H9 (cell line): ENCODE data around the gene FUS. TPM values are rescaled to one million over a fixed set of nuclear protein-coding genes. Genes with fewer than 3 reads are reported as not detected.

Experiments
- DNase-seq: peaks from one replicate; pipeline ENCODE4 v3.0.0-alpha.2; 2017
- H2AFZ ChIP-seq: one replicate; pipeline ENCODE4 v1.6.1; 2013; ENCODE audit warnings: mild to moderate bottlenecking, low read length, control low read depth, moderate library complexity
- H2AK5ac ChIP-seq: 2 replicates; pipeline ENCODE4 v1.6.1; 2013; ENCODE audit warnings: low read length, control low read depth, mixed read lengths; ENCODE audit not compliant: insufficient read length
- H2BK120ac ChIP-seq: one replicate; pipeline ENCODE4 v1.6.1; 2013; ENCODE audit warnings: low read depth, mild to moderate bottlenecking, low read length, control low read depth, inconsistent platforms; ENCODE audit not compliant: poor library complexity, severe bottlenecking
- H2BK12ac ChIP-seq: 2 replicates; pipeline ENCODE4 v1.6.1; 2013; ENCODE audit warnings: low read length, control low read depth, mixed read lengths, low read depth; ENCODE audit not compliant: insufficient read length
- H2BK15ac ChIP-seq: 2 replicates; pipeline ENCODE4 v1.6.1; 2013; ENCODE audit warnings: low read depth, low read length, control low read depth
- H2BK20ac ChIP-seq: one replicate; pipeline ENCODE4 v1.6.1; 2013; ENCODE audit warnings: low read depth, mild to moderate bottlenecking, low read length, control low read depth, inconsistent platforms; ENCODE audit not compliant: poor library complexity, severe bottlenecking
- H2BK5ac ChIP-seq: 2 replicates; pipeline ENCODE4 v1.6.1; 2013; ENCODE audit warnings: low read length, control low read depth, mixed read lengths; ENCODE audit not compliant: insufficient read length
- H3K14ac ChIP-seq: 2 replicates; pipeline ENCODE4 v1.6.1; 2013; ENCODE audit warnings: low read length, control low read depth; ENCODE audit not compliant: insufficient read depth
- H3K18ac ChIP-seq: 2 replicates; pipeline ENCODE4 v1.6.1; 2013; ENCODE audit warnings: low read depth, mild to moderate bottlenecking, mixed read lengths, low read length, control low read depth; ENCODE audit not compliant: insufficient read length
- H3K23ac ChIP-seq: 2 replicates; pipeline ENCODE4 v1.6.1; 2013; ENCODE audit warnings: low read length, control low read depth, mixed read lengths, low read depth; ENCODE audit not compliant: insufficient read length
- H3K23me2 ChIP-seq: 2 replicates; pipeline ENCODE4 v1.6.1; 2013; ENCODE audit warnings: low read depth, mild to moderate bottlenecking, mixed read lengths, low read length, control low read depth; ENCODE audit not compliant: insufficient read length, poor library complexity, severe bottlenecking
- H3K27ac ChIP-seq: 2 replicates; pipeline ENCODE4 v1.5.1; 2013; ENCODE audit warnings: low read length, control low read depth, mixed read lengths, low read depth; ENCODE audit not compliant: insufficient read length
- H3K27me3 ChIP-seq: 2 replicates; pipeline ENCODE4 v1.6.1; 2013; ENCODE audit warnings: low read length, control low read depth, inconsistent platforms; ENCODE audit not compliant: insufficient read depth
- H3K4ac ChIP-seq: 2 replicates; pipeline ENCODE4 v1.6.1; 2013; ENCODE audit warnings: low read depth, mild to moderate bottlenecking, control low read depth, inconsistent platforms, low read length, moderate library complexity
- H3K4me1 ChIP-seq: 2 replicates; pipeline ENCODE4 v1.6.1; 2013; ENCODE audit warnings: low read length, control low read depth, inconsistent platforms; ENCODE audit not compliant: insufficient read depth
- H3K4me2 ChIP-seq: 2 replicates; pipeline ENCODE4 v1.6.1; 2013; ENCODE audit warnings: low read length, control low read depth, mixed read lengths; ENCODE audit not compliant: insufficient read length, insufficient read depth
- H3K56ac ChIP-seq: 2 replicates; pipeline ENCODE4 v1.6.1; 2013; ENCODE audit warnings: low read depth, mild to moderate bottlenecking, mixed read lengths, low read length, control low read depth; ENCODE audit not compliant: insufficient read length
- H3K79me1 ChIP-seq: 2 replicates; pipeline ENCODE4 v1.6.1; 2013; ENCODE audit warnings: low read depth, mild to moderate bottlenecking, moderate library complexity, low read length, control low read depth, inconsistent platforms; ENCODE audit not compliant: insufficient read depth, poor library complexity, severe bottlenecking
- H3K79me2 ChIP-seq: 2 replicates; pipeline ENCODE4 v1.6.1; 2013; ENCODE audit warnings: low read length, control low read depth, inconsistent platforms; ENCODE audit not compliant: insufficient read depth
- H3K9ac ChIP-seq: 2 replicates; pipeline ENCODE4 v1.6.1; 2013; ENCODE audit warnings: low read length, control low read depth, mixed read lengths; ENCODE audit not compliant: insufficient read length; ENCODE audit errors: extremely low read depth
- H3K9me3 ChIP-seq: one replicate; pipeline ENCODE4 v1.6.1; 2013; ENCODE audit warnings: low read depth, low read length, inconsistent platforms; ENCODE audit not compliant: control insufficient read depth
- H3T11ph ChIP-seq: one replicate; pipeline ENCODE4 v1.6.1; 2013; ENCODE audit warnings: mild to moderate bottlenecking, low read length, control low read depth, inconsistent platforms
- H4K20me1 ChIP-seq: one replicate; pipeline ENCODE4 v1.6.1; 2013; ENCODE audit not compliant: control insufficient read depth, insufficient read length, insufficient read depth
- H4K5ac ChIP-seq: 2 replicates; pipeline ENCODE4 v1.6.1; 2013; ENCODE audit warnings: low read depth, mild to moderate bottlenecking, mixed read lengths, low read length, control low read depth; ENCODE audit not compliant: insufficient read length
- H4K8ac ChIP-seq: replicated peaks from 2 replicates; pipeline ENCODE4 v1.6.1; 2013; ENCODE audit warnings: low read length, control low read depth, mixed read lengths, low read depth; ENCODE audit not compliant: insufficient read length
- H4K91ac ChIP-seq: 2 replicates; pipeline ENCODE4 v1.6.1; 2013; ENCODE audit warnings: low read depth, mild to moderate bottlenecking, moderate library complexity, mixed read lengths, low read length, control low read depth; ENCODE audit not compliant: insufficient read length
- H3K27ac Mint-ChIP-seq, 3 experiments: 2 replicates in 2 of 3; 3 replicates in 1 of 3; pipeline ENCODE4 v1.8.0; 2020 to 2021; ENCODE audit warnings: mixed read lengths in 3 of 3, mild to moderate bottlenecking in 1 of 3, moderate library complexity in 1 of 3
- H3K27me3 Mint-ChIP-seq: 2 replicates; pipeline ENCODE4 v1.8.0; 2021; ENCODE audit warnings: low read depth, mild to moderate bottlenecking, moderate library complexity, mixed read lengths
- H3K36me3 Mint-ChIP-seq, 3 experiments: 2 replicates in 2 of 3; 3 replicates in 1 of 3; pipeline ENCODE4 v1.8.0; 2020 to 2021; ENCODE audit warnings: low read depth in 3 of 3, mixed read lengths in 3 of 3; ENCODE audit not compliant: insufficient read depth in 1 of 3
- H3K4me1 Mint-ChIP-seq, 2 experiments: 2 replicates each; pipeline ENCODE4 v1.8.0; 2020; ENCODE audit warnings: mixed read lengths in 2 of 2
- H3K4me3 Mint-ChIP-seq, 2 experiments: 2 replicates in 1 of 2; 3 replicates in 1 of 2; pipeline ENCODE4 v1.8.0; 2020 to 2021; ENCODE audit warnings: mild to moderate bottlenecking in 2 of 2, mixed read lengths in 2 of 2, moderate library complexity in 1 of 2
- H3K9me3 Mint-ChIP-seq, 2 experiments: 2 replicates in 1 of 2; 3 replicates in 1 of 2; pipeline ENCODE4 v1.8.0; 2020; ENCODE audit warnings: mild to moderate bottlenecking in 2 of 2, mixed read lengths in 2 of 2, moderate library complexity in 1 of 2
- CTCF ChIP-seq: fragments of 200-600 bp; sonication (generic); conservative IDR thresholded peaks from 3 replicates; pipeline ENCODE4 v1.8.0; 2021; ENCODE audit warnings: antibody characterized with exemption, mild to moderate bottlenecking
- WGBS: extraction: QIAGEN DNeasy Blood & Tissue Kit; methylation state at CpG from one replicate; pipeline ENCODE4 v1.1.7; 2013; ENCODE audit warnings: missing lambda C conversion rate, low lambda C conversion rate, mixed read lengths; ENCODE audit not compliant: insufficient read length; ENCODE audit errors: extremely low coverage; 5-methylcytosine and 5-hydroxymethylcytosine counted together
- total RNA-seq: library from RNA; stranded (reverse); gene quantifications from 2 replicates; pipeline ENCODE4 v1.2.1, GENCODE V29; 2021

Gene FUS
- total RNA-seq, 1 experiment from 2014 or later = 1,034 TPM

DNA sequence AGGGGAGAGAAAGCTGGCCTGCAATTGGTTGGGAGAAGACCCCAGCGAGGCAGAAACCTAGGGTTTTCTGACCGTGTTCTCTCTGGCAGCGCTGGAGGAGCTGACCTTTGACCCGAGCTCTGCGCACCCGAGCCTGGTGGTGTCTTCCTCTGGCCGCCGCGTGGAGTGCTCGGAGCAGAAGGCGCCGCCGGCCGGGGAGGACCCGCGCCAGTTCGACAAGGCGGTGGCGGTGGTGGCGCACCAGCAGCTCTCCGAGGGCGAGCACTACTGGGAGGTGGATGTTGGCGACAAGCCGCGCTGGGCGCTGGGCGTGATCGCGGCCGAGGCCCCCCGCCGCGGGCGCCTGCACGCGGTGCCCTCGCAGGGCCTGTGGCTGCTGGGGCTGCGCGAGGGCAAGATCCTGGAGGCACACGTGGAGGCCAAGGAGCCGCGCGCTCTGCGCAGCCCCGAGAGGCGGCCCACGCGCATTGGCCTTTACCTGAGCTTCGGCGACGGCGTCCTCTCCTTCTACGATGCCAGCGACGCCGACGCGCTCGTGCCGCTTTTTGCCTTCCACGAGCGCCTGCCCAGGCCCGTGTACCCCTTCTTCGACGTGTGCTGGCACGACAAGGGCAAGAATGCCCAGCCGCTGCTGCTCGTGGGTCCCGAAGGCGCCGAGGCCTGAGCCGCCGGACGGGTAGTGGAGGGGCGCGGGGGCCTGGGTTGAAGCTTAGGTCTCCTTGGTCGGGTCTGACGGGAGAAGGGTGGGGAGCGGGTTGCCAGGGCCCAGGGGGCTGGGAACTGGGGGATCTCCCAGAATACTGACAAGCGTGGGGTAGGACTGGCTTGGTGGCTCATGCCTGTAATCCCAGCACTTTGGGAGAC is 44.4 kb downstream of the FUS start:
- no peaks in the 10 kb centered on the region for H3K27me3 ChIP-seq
- H3K14ac ChIP-seq = no peak overlapping the region
- no peak overlapping the region for H2BK20ac ChIP-seq
- no peak overlapping the region for H3K27ac ChIP-seq
- Mint-ChIP-seq H3K4me1 (peaks cover 3% of the 10 kb centered on the region in 2 experiments; a peak in 1 of 4 replicates), H3K4me3 (no peak overlapping the region), H3K27ac (no peak overlapping the region; a peak in 1 of 7 replicates), H3K9me3 (no peaks in the 10 kb centered on the region), H3K27me3 (peaks cover 11% of the 10 kb centered on the region), H3K36me3 (no peaks in the 10 kb centered on the region)
- DNase-seq = peak; percentile 51
- WGBS = no CpG with 5 or more reads among the region's 80 CpGs
- no peak overlapping the region for H3K56ac ChIP-seq
- H4K5ac ChIP-seq = no peak overlapping the region
- no peak overlapping the region for H2BK120ac ChIP-seq
- no peaks in the 10 kb centered on the region for H3K9me3 ChIP-seq
- no peak overlapping the region for H2AK5ac ChIP-seq
- no peak overlapping the region for H2BK12ac ChIP-seq
- H3K4me1 ChIP-seq = no peaks in the 10 kb centered on the region; the same call in 1 of the 2 replicates
- no peak overlapping the region for H3K4me2 ChIP-seq
- no peak overlapping the region for H2BK15ac ChIP-seq
- no peak overlapping the region for H3K4ac ChIP-seq
- no peak overlapping the region for H3K9ac ChIP-seq
- no peak overlapping the region for H4K8ac ChIP-seq
- no peaks in the 10 kb centered on the region for H4K20me1 ChIP-seq
- H3K23me2 ChIP-seq = no peaks in the 10 kb centered on the region
- H2AFZ ChIP-seq = no peak overlapping the region
- H3K79me2 ChIP-seq = no peaks in the 10 kb centered on the region
- no peak overlapping the region for H3T11ph ChIP-seq
- H3K23ac ChIP-seq = no peak overlapping the region
- no peak overlapping the region for H3K18ac ChIP-seq
- TF ChIP-seq CTCF = no peak
- no peak overlapping the region for H2BK5ac ChIP-seq
- H3K79me1 ChIP-seq = no peaks in the 10 kb centered on the region
- no peak overlapping the region for H4K91ac ChIP-seq
